ENCODE measurements around the gene LRP10.

Gene LRP10

DNA sequence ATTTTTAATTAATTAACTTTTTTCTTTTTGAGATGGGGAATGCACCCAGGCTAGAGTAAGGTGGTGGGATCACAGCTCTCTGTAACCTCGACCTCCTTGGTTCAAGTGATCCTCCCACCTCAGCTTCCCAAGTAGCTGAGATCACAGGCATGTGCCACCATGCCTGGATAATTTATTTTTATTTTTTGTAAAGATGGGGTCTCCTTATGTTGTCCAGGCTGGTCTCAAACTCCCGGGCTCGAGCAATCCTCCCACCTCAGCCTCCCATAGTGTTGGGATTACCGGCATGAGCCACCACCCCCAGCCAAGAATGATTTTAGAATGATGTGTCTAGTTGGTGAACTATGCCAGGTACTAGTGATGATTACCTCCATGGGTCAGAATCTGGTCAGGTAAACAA is 6.6 kb upstream of the LRP10 start:
- FAIRE-seq (no peak), DNase-seq (ENCODE audit: insufficient read length, low spot score) (no peak)
- no peak for TF ChIP-seq POU2F2 (IDR thresholded peaks at IDR 0.05; ENCODE audit: low read depth, low read length)
- no peak for TF ChIP-seq PAX5 (IDR thresholded peaks at IDR 0.05; ENCODE audit: insufficient read depth, low read length, severe bottlenecking)
- TF ChIP-seq TAF1 (IDR thresholded peaks at IDR 0.05; ENCODE audit: low read depth, low read length) = no peak
- TF ChIP-seq POLR2AphosphoS5 (IDR thresholded peaks at IDR 0.05; ENCODE audit: low read depth, low read length) = no peak
- no peak for TF ChIP-seq POLR2A (IDR thresholded peaks at IDR 0.05; ENCODE audit: low read depth, low read length)
- TF ChIP-seq SPI1 (IDR thresholded peaks at IDR 0.05; ENCODE audit: low read depth, low read length) = no peak

DNA sequence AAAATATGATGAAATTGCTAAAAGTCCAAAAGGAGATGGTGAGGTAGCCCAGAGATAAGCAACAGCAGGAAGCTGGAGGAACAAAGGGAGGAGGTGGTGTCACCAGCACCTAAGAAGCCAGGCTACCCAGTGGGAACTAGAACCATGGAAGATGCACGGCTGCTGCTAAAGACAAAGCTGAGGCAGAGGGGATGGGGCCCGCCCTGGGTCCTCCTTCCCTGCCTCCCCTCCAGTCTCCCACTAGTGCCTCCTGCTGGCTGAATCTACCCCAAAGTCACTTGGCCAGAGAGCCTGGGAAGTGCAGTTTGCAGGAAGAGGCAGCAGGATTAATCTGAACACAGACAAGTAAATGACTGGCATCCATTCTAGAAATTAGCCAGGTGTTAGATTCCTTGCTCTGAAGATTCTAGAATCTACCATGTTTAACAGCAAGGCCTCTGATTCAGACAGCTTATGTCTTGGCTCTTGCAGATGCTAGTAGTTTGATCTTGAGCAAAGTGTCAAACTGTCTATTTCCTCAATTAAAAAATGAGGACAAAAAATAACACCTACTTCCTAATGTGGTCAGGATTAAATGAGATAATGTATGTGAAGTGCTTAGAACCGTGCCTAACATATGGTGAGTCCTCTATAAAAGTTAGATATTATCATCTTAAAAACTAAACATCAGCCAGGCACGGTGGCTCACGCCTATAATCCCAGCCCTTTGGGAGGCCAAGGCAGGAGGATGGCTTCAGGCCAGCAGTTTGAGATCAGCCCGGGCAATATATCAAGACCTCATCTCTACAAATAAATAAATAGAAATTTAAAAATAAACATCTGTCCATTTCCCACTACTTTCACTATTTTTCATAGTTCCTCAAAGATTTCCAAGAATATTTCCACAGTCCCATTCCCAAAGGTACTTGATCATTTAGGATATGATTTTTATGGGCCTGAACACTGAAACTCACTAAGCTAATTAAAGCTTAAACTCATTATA is 5.8 kb upstream of the LRP10 start:
- DNase-seq (ENCODE audit: insufficient read length, low spot score) (no peak), FAIRE-seq (no peak)
- TF ChIP-seq POLR2A (IDR thresholded peaks at IDR 0.05; ENCODE audit: low read depth, low read length) (no peak), TAF1 (IDR thresholded peaks at IDR 0.05; ENCODE audit: low read depth, low read length) (no peak), SPI1 (IDR thresholded peaks at IDR 0.05; ENCODE audit: low read depth, low read length) (no peak), POU2F2 (IDR thresholded peaks at IDR 0.05; ENCODE audit: low read depth, low read length) (no peak), PAX5 (IDR thresholded peaks at IDR 0.05; ENCODE audit: insufficient read depth, low read length, severe bottlenecking) (no peak), POLR2AphosphoS5 (IDR thresholded peaks at IDR 0.05; ENCODE audit: low read depth, low read length) (no peak)

DNA sequence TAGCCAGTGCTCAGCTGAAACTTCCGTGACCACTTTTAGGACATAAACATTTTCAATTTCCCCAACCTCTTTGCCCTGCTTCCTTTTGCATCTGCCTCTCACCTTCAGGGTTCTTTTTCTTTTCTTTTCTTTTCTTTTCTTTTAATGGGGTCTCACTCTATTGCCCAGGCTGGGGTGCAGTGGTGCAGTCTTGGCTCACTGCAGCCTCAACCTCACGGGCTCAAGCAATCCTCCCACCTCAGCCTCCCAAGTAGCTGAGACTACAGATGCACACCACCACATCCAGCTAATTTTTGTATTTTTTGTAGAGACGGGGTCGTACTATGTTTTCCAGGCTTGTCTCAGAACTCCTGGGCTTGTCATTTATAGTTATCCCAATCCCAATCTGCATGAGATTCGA is 4.7 kb upstream of the LRP10 start:
- no peak for TF ChIP-seq TAF1 (IDR thresholded peaks at IDR 0.05; ENCODE audit: low read depth, low read length)
- no peak for TF ChIP-seq PAX5 (IDR thresholded peaks at IDR 0.05; ENCODE audit: insufficient read depth, low read length, severe bottlenecking)
- TF ChIP-seq SPI1 (IDR thresholded peaks at IDR 0.05; ENCODE audit: low read depth, low read length) = no peak
- TF ChIP-seq POU2F2 (IDR thresholded peaks at IDR 0.05; ENCODE audit: low read depth, low read length) = no peak
- TF ChIP-seq POLR2AphosphoS5 (IDR thresholded peaks at IDR 0.05; ENCODE audit: low read depth, low read length) = no peak
- TF ChIP-seq POLR2A (IDR thresholded peaks at IDR 0.05; ENCODE audit: low read depth, low read length) = no peak
- FAIRE-seq (no peak), DNase-seq (ENCODE audit: insufficient read length, low spot score) (no peak)

DNA sequence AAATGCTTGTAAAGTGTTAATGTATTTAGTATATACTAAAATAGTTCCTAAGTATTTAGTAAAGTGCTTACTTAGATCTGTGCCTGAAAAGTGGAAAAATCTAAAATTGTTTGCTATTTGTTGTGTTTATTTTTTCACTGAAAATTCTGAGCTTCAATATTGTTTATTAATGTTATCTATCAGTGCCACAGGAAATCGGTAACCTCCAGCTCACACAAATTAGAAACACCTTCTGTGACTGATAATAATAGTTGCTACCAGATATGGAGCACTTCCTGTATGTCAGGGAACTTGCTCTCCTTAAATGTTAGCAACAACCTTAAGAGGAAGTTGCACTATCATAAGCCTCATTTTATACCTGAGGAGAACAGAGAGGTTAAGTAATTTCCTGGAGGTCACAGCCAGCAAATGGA is 723 bp upstream of the LRP10 start:
- TF ChIP-seq PAX5 (IDR thresholded peaks at IDR 0.05; ENCODE audit: insufficient read depth, low read length, severe bottlenecking) = no peak
- no peak for TF ChIP-seq POLR2A (IDR thresholded peaks at IDR 0.05; ENCODE audit: low read depth, low read length)
- TF ChIP-seq POU2F2 (IDR thresholded peaks at IDR 0.05; ENCODE audit: low read depth, low read length) = no peak
- TF ChIP-seq TAF1 (IDR thresholded peaks at IDR 0.05; ENCODE audit: low read depth, low read length) = no peak
- no peak for TF ChIP-seq POLR2AphosphoS5 (IDR thresholded peaks at IDR 0.05; ENCODE audit: low read depth, low read length)
- TF ChIP-seq SPI1 (IDR thresholded peaks at IDR 0.05; ENCODE audit: low read depth, low read length) = peak; percentile 74
- FAIRE-seq (no peak), DNase-seq (ENCODE audit: insufficient read length, low spot score) (no peak)

DNA sequence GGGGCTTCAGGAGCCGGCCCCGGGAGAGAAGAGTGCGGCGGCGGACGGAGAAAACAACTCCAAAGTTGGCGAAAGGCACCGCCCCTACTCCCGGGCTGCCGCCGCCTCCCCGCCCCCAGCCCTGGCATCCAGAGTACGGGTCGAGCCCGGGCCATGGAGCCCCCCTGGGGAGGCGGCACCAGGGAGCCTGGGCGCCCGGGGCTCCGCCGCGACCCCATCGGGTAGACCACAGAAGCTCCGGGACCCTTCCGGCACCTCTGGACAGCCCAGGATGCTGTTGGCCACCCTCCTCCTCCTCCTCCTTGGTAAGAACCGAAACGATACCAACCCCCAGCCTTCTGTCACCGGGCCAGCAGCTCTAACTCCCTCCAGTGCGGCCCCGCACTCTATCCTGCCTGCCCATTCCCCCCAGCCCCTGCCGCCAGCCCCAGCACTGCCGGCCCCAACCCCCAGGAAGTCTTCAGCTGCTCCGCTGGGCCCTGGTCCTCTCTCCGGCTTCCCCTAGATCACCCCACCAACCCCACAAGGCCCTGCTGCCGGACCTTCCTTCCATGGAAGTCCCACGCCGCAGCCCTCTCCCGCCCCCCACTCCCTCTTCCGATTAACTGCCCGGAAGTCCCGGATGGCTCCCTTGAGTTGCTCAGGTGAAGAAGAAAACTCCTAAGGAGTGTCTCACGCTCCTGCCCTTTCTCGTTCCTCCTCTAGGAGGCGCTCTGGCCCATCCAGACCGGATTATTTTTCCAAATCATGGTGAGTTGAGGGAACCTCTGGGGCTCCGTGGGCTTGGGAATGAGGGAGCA is 693 bp downstream of the LRP10 start:
- DNase-seq (ENCODE audit: insufficient read length, low spot score) = no peak
- FAIRE-seq = no peak
- TF ChIP-seq SPI1 (IDR thresholded peaks at IDR 0.05; ENCODE audit: low read depth, low read length) (0 out of 2 replicates have a peak, but pooled peaks have one; percentile 16), POLR2A (IDR thresholded peaks at IDR 0.05; ENCODE audit: low read depth, low read length) (no peak)

DNA sequence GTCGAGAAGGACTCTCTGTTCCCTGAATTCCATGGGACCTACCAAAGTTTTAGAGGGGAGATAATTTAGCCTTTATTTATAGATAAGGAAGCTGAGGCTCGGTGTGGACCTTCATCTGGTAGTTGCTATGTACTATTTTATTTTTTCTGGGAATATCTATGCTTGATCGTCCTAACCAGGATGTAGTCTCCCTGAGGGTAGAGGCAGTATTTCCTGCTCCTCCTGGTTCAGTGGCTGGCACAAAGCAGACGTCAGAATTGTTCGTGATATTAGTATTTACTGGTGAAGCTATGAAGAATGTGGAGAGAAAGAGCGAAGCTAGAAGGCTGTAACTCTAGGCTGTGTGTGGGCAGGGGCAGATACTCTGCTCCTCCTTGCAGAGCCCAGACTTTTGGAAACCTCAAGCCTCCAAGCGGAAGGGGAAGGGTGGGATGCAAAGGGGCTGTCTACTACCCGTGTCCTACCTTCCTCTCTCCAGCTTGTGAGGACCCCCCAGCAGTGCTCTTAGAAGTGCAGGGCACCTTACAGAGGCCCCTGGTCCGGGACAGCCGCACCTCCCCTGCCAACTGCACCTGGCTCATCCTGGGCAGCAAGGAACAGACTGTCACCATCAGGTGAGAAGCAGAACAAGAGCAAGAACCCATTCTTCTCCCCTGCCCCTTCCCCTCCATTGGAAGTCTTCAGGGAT is 1.4 kb downstream of the LRP10 start:
- TF ChIP-seq POLR2A (IDR thresholded peaks at IDR 0.05; ENCODE audit: low read depth, low read length) (no peak), POU2F2 (IDR thresholded peaks at IDR 0.05; ENCODE audit: low read depth, low read length) (no peak), TAF1 (IDR thresholded peaks at IDR 0.05; ENCODE audit: low read depth, low read length) (no peak), POLR2AphosphoS5 (IDR thresholded peaks at IDR 0.05; ENCODE audit: low read depth, low read length) (no peak), PAX5 (IDR thresholded peaks at IDR 0.05; ENCODE audit: insufficient read depth, low read length, severe bottlenecking) (no peak), SPI1 (IDR thresholded peaks at IDR 0.05; ENCODE audit: low read depth, low read length) (no peak)
- DNase-seq (ENCODE audit: insufficient read length, low spot score) = no peak
- no peak for FAIRE-seq

DNA sequence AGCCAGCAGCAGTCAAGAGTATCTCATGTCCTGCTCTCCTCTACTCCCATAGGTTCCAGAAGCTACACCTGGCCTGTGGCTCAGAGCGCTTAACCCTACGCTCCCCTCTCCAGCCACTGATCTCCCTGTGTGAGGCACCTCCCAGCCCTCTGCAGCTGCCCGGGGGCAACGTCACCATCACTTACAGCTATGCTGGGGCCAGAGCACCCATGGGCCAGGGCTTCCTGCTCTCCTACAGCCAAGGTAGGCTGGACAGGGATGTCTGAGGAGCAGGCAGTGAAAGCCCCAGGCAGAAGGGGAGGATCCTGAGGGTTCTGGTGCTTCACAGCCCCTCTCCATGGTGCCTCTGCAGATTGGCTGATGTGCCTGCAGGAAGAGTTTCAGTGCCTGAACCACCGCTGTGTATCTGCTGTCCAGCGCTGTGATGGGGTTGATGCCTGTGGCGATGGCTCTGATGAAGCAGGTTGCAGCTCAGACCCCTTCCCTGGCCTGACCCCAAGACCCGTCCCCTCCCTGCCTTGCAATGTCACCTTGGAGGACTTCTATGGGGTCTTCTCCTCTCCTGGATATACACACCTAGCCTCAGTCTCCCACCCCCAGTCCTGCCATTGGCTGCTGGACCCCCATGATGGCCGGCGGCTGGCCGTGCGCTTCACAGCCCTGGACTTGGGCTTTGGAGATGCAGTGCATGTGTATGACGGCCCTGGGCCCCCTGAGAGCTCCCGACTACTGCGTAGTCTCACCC is 3.6 kb downstream of the LRP10 start:
- TF ChIP-seq POU2F2 (IDR thresholded peaks at IDR 0.05; ENCODE audit: low read depth, low read length) (no peak), TAF1 (IDR thresholded peaks at IDR 0.05; ENCODE audit: low read depth, low read length) (no peak), POLR2AphosphoS5 (IDR thresholded peaks at IDR 0.05; ENCODE audit: low read depth, low read length) (no peak), SPI1 (IDR thresholded peaks at IDR 0.05; ENCODE audit: low read depth, low read length) (no peak), PAX5 (IDR thresholded peaks at IDR 0.05; ENCODE audit: insufficient read depth, low read length, severe bottlenecking) (no peak), POLR2A (IDR thresholded peaks at IDR 0.05; ENCODE audit: low read depth, low read length) (no peak)
- DNase-seq (ENCODE audit: insufficient read length, low spot score) (no peak), FAIRE-seq (no peak)

DNA sequence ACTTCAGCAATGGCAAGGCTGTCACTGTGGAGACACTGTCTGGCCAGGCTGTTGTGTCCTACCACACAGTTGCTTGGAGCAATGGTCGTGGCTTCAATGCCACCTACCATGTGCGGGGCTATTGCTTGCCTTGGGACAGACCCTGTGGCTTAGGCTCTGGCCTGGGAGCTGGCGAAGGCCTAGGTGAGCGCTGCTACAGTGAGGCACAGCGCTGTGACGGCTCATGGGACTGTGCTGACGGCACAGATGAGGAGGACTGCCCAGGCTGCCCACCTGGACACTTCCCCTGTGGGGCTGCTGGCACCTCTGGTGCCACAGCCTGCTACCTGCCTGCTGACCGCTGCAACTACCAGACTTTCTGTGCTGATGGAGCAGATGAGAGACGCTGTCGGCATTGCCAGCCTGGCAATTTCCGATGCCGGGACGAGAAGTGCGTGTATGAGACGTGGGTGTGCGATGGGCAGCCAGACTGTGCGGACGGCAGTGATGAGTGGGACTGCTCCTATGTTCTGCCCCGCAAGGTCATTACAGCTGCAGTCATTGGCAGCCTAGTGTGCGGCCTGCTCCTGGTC is 4.3 kb downstream of the LRP10 start:
- TF ChIP-seq POLR2A (IDR thresholded peaks at IDR 0.05; ENCODE audit: low read depth, low read length) = no peak
- no peak for TF ChIP-seq PAX5 (IDR thresholded peaks at IDR 0.05; ENCODE audit: insufficient read depth, low read length, severe bottlenecking)
- TF ChIP-seq SPI1 (IDR thresholded peaks at IDR 0.05; ENCODE audit: low read depth, low read length) = no peak
- no peak for TF ChIP-seq TAF1 (IDR thresholded peaks at IDR 0.05; ENCODE audit: low read depth, low read length)
- no peak for TF ChIP-seq POLR2AphosphoS5 (IDR thresholded peaks at IDR 0.05; ENCODE audit: low read depth, low read length)
- TF ChIP-seq POU2F2 (IDR thresholded peaks at IDR 0.05; ENCODE audit: low read depth, low read length) = no peak
- DNase-seq (ENCODE audit: insufficient read length, low spot score) = no peak
- FAIRE-seq = no peak
